Neural progenitor cell (in vitro differentiated cells): ENCODE measurements around the gene STEAP3. TPM values are rescaled to one million over a fixed set of nuclear protein-coding genes. Genes with fewer than 3 reads are reported as not detected.

Experiments
- DNase-seq: peaks from one replicate; pipeline ENCODE4 v3.0.0-alpha.2; 2016; ENCODE audit warnings: low spot score
- H2AFZ ChIP-seq: fragments of 200-600 bp; sonication (generic); replicated peaks from 2 replicates; pipeline ENCODE4 v1.6.1; 2016; ENCODE audit warnings: antibody characterized with exemption
- H3F3A ChIP-seq: fragments of 200-600 bp; sonication (generic); 2 replicates; pipeline ENCODE4 v1.6.1; 2016; ENCODE audit warnings: antibody characterized with exemption, low read depth
- H3K27ac ChIP-seq: fragments of 200-600 bp; sonication (generic); 2 replicates; pipeline ENCODE4 v1.5.1; 2016; ENCODE audit warnings: mild to moderate bottlenecking
- H3K27me3 ChIP-seq: fragments of 200-600 bp; sonication (generic); 2 replicates; pipeline ENCODE4 v1.6.1; 2016; ENCODE audit warnings: mild to moderate bottlenecking, moderate library complexity
- H3K36me3 ChIP-seq: fragments of 200-600 bp; sonication (generic); 2 replicates; pipeline ENCODE4 v1.5.1; 2016
- H3K4me1 ChIP-seq: fragments of 200-600 bp; sonication (generic); 2 replicates; pipeline ENCODE4 v1.6.1; 2016; ENCODE audit warnings: mixed run types
- H3K4me2 ChIP-seq: fragments of 200-600 bp; sonication (generic); 2 replicates; pipeline ENCODE4 v1.6.1; 2016
- H3K4me3 ChIP-seq: fragments of 200-600 bp; sonication (generic); 2 replicates; pipeline ENCODE4 v1.5.1; 2016
- H3K79me2 ChIP-seq: fragments of 200-600 bp; sonication (generic); 2 replicates; pipeline ENCODE4 v1.6.1; 2016; ENCODE audit warnings: low read depth
- H3K9ac ChIP-seq: fragments of 200-600 bp; sonication (generic); 2 replicates; pipeline ENCODE4 v1.6.1; 2016
- H3K9me3 ChIP-seq: fragments of 200-600 bp; sonication (generic); 2 replicates; pipeline ENCODE4 v1.5.1; 2016; ENCODE audit warnings: low read depth
- H4K20me1 ChIP-seq: fragments of 200-600 bp; sonication (generic); 2 replicates; pipeline ENCODE4 v1.6.1; 2016; ENCODE audit warnings: low read depth
- H3K27ac Mint-ChIP-seq: 3 replicates; pipeline ENCODE4 v1.8.0; 2021; ENCODE audit warnings: mixed read lengths
- H3K27me3 Mint-ChIP-seq: 2 replicates; pipeline ENCODE4 v1.8.0; 2022; ENCODE audit warnings: low read depth, mild to moderate bottlenecking, inconsistent platforms, moderate library complexity, mixed read lengths; ENCODE audit not compliant: insufficient read depth
- H3K36me3 Mint-ChIP-seq: 3 replicates; pipeline ENCODE4 v1.8.0; 2021; ENCODE audit warnings: mixed read lengths
- H3K4me1 Mint-ChIP-seq: 3 replicates; pipeline ENCODE4 v1.8.0; 2021; ENCODE audit warnings: mixed read lengths
- H3K4me3 Mint-ChIP-seq: 3 replicates; pipeline ENCODE4 v1.8.0; 2021; ENCODE audit warnings: mild to moderate bottlenecking, moderate library complexity, mixed read lengths
- H3K9me3 Mint-ChIP-seq: 3 replicates; pipeline ENCODE4 v1.8.0; 2020; ENCODE audit warnings: mixed read lengths
- CTCF ChIP-seq: fragments of 200-600 bp; sonication (generic); IDR thresholded peaks from 2 replicates; pipeline ENCODE4 v1.5.1; 2017; ENCODE audit warnings: antibody characterized with exemption, mild to moderate bottlenecking
- EZH2 ChIP-seq: fragments of 200-600 bp; sonication (generic); IDR thresholded peaks from 2 replicates; pipeline ENCODE4 v1.6.1; 2017; ENCODE audit warnings: antibody characterized with exemption, mild to moderate bottlenecking, moderate library complexity
- EZH2phosphoT487 ChIP-seq: fragments of 200-600 bp; sonication (generic); IDR thresholded peaks from 2 replicates; pipeline ENCODE4 v1.6.1; 2017; ENCODE audit warnings: antibody characterized with exemption
- total RNA-seq: library from RNA; depleted of rRNA; stranded (reverse); fragments of >200 nt; gene quantifications from 2 replicates; pipeline ENCODE4 v1.2.3, GENCODE V29; 2015; ENCODE audit warnings: low replicate concordance

STEAP3 gene
- total RNA-seq, 1 donor from 2014 or later, result 0.30 TPM

- Histone ChIP-seq H3K4me3 (no peak overlapping the region), H3K27me3 (no peaks in the 10 kb centered on the region), H3K9ac (no peak overlapping the region), H3K36me3 (no peaks in the 10 kb centered on the region), H3F3A (no peaks in the 10 kb centered on the region), H3K27ac (no peak overlapping the region), H2AFZ (no peak overlapping the region), H4K20me1 (no peaks in the 10 kb centered on the region), H3K4me1 (no peaks in the 10 kb centered on the region), H3K9me3 (no peaks in the 10 kb centered on the region), H3K79me2 (no peaks in the 10 kb centered on the region), H3K4me2 (no peak overlapping the region)
- no peaks in the 10 kb centered on the region for H3K36me3 Mint-ChIP-seq
- peaks cover 40% of the 10 kb centered on the region for H3K4me1 Mint-ChIP-seq
- peaks cover 7% of the 10 kb centered on the region for H3K9me3 Mint-ChIP-seq
- DNase-seq, result no peak
- no peak for TF ChIP-seq EZH2phosphoT487
- TF ChIP-seq EZH2, result no peak
- H3K27me3 Mint-ChIP-seq, result peaks cover 9% of the 10 kb centered on the region
- no peak overlapping the region for H3K4me3 Mint-ChIP-seq
- H3K27ac Mint-ChIP-seq, result peak overlapping the region; percentile 38
These were observed 25.1 kb downstream of the STEAP3 start for GRCh38 chr2:119248751-119249150.

GRCh38 chr2:119249311-119249710 lies 25.7 kb downstream of the STEAP3 start:
- Histone ChIP-seq H3K4me1 (no peaks in the 10 kb centered on the region), H3K9ac (no peak overlapping the region), H4K20me1 (no peaks in the 10 kb centered on the region), H3K9me3 (no peaks in the 10 kb centered on the region), H3K4me3 (no peak overlapping the region), H3K27ac (no peak overlapping the region), H2AFZ (no peak overlapping the region), H3F3A (no peaks in the 10 kb centered on the region), H3K4me2 (no peak overlapping the region), H3K27me3 (no peaks in the 10 kb centered on the region), H3K36me3 (no peaks in the 10 kb centered on the region), H3K79me2 (no peaks in the 10 kb centered on the region)
- peaks cover 14% of the 10 kb centered on the region for H3K27me3 Mint-ChIP-seq
- H3K27ac Mint-ChIP-seq, result no peak overlapping the region
- H3K4me3 Mint-ChIP-seq, result no peak overlapping the region
- peaks cover 42% of the 10 kb centered on the region for H3K4me1 Mint-ChIP-seq
- H3K9me3 Mint-ChIP-seq, result peaks cover 7% of the 10 kb centered on the region
- H3K36me3 Mint-ChIP-seq, result no peaks in the 10 kb centered on the region
- DNase-seq, result no peak
- TF ChIP-seq EZH2, result no peak
- no peak for TF ChIP-seq CTCF
- TF ChIP-seq EZH2phosphoT487, result no peak

- Mint-ChIP-seq H3K27ac (no peak overlapping the region), H3K27me3 (peaks cover 13% of the 10 kb centered on the region), H3K4me3 (no peak overlapping the region), H3K36me3 (no peaks in the 10 kb centered on the region), H3K9me3 (peaks cover 6% of the 10 kb centered on the region), H3K4me1 (peaks cover 42% of the 10 kb centered on the region)
- Histone ChIP-seq H4K20me1 (no peaks in the 10 kb centered on the region), H3K4me3 (no peak overlapping the region), H3K36me3 (no peaks in the 10 kb centered on the region), H3K27ac (no peak overlapping the region), H3K27me3 (no peaks in the 10 kb centered on the region), H3K9ac (no peak overlapping the region), H3K79me2 (no peaks in the 10 kb centered on the region), H3F3A (no peaks in the 10 kb centered on the region), H3K9me3 (no peaks in the 10 kb centered on the region), H3K4me1 (no peaks in the 10 kb centered on the region), H3K4me2 (no peak overlapping the region), H2AFZ (no peak overlapping the region)
- TF ChIP-seq EZH2, result no peak
- TF ChIP-seq EZH2phosphoT487, result no peak
- TF ChIP-seq CTCF, result no peak
- DNase-seq, result no peak
These were observed 26.5 kb downstream of the STEAP3 start for GRCh38 chr2:119249855-119250717.

- no peak overlapping the region for H3K9ac ChIP-seq
- no peak overlapping the region for H3K4me3 Mint-ChIP-seq
- peaks cover 4% of the 10 kb centered on the region for H3K9me3 Mint-ChIP-seq
- no peak overlapping the region for H2AFZ ChIP-seq
- H3K4me2 ChIP-seq, result no peak overlapping the region
- H3F3A ChIP-seq, result peaks cover 3% of the 10 kb centered on the region
- DNase-seq, result no peak
- H3K27me3 Mint-ChIP-seq, result peaks cover 12% of the 10 kb centered on the region
- TF ChIP-seq CTCF (no peak), EZH2 (no peak), EZH2phosphoT487 (no peak)
- H3K27ac ChIP-seq, result no peak overlapping the region
- H3K4me3 ChIP-seq, result no peak overlapping the region
- no peaks in the 10 kb centered on the region for H3K9me3 ChIP-seq
- peaks cover 49% of the 10 kb centered on the region for H3K4me1 Mint-ChIP-seq
- no peaks in the 10 kb centered on the region for H3K36me3 Mint-ChIP-seq
- H3K27ac Mint-ChIP-seq, result no peak overlapping the region
- no peaks in the 10 kb centered on the region for H4K20me1 ChIP-seq
- H3K4me1 ChIP-seq, result peaks cover under 1% of the 10 kb centered on the region
- no peaks in the 10 kb centered on the region for H3K27me3 ChIP-seq
- no peaks in the 10 kb centered on the region for H3K36me3 ChIP-seq
- H3K79me2 ChIP-seq, result no peaks in the 10 kb centered on the region
These were observed 27.2 kb downstream of the STEAP3 start for GRCh38 chr2:119250718-119251290.
